ENCODE results near the gene GNB1L. TPM values are rescaled to one million over a fixed set of nuclear protein-coding genes. Genes with fewer than 3 reads are reported as not detected.

Gene GNB1L
- total and polyA plus RNA-seq, 2 donors (not counting 1 experiment from before 2014, with no cell fraction given) = 6.6 to 12.1 TPM

- ATAC-seq (ENCODE audit: low read depth) = no peak
- Histone ChIP-seq H3K9me3 (ENCODE audit: control extremely low read depth in 1 of 3, control insufficient read depth in 2 of 3, insufficient read depth in 1 of 3, low read length in 2 of 3) (no peaks in the 10 kb centered on the region), H3K9ac (ENCODE audit: low read length) (no peak overlapping the region), H3K4me2 (replicated peaks; ENCODE audit: low read depth, low read length, poor library complexity, severe bottlenecking) (no peak overlapping the region), H3K4me3 (ENCODE audit: control extremely low read depth in 1 of 5, extremely low read depth in 1 of 5, insufficient read depth in 1 of 5, low read depth in 2 of 5, low read length in 4 of 5) (no peak overlapping the region), H3K27ac (ENCODE audit: low read length in 2 of 2) (no peak overlapping the region), H3K79me2 (ENCODE audit: control insufficient read depth, insufficient read depth, low read length) (no peaks in the 10 kb centered on the region), H3K36me3 (replicated peaks in 1 of 2; ENCODE audit: control extremely low read depth in 1 of 2, control insufficient read depth in 1 of 2, extremely low read depth in 1 of 2, insufficient read depth in 2 of 2, low read length in 1 of 2) (peaks cover 0 to 11% of the 10 kb centered on the region in 2 experiments), H3K27me3 (replicated peaks in 1 of 4; ENCODE audit: control extremely low read depth in 1 of 4, control insufficient read depth in 3 of 4, insufficient read depth in 4 of 4, low read length in 3 of 4) (no peaks in the 10 kb centered on the region), H3K4me1 (ENCODE audit: control insufficient read depth in 2 of 2, insufficient read depth in 2 of 2, low read length in 2 of 2) (no peaks in the 10 kb centered on the region), H4K20me1 (ENCODE audit: control insufficient read depth, insufficient read depth, low read length, poor library complexity, severe bottlenecking) (no peaks in the 10 kb centered on the region), H2AFZ (ENCODE audit: insufficient read depth, low read depth, low read length, poor library complexity, severe bottlenecking) (no peak overlapping the region)
- H3K27me3 Mint-ChIP-seq = no peaks in the 10 kb centered on the region
- DNase-seq = no peak
- no peak overlapping the region for H3K27ac Mint-ChIP-seq
- H3K9me3 Mint-ChIP-seq (ENCODE audit: insufficient read depth) = no peaks in the 10 kb centered on the region
- no peak overlapping the region for H3K4me3 Mint-ChIP-seq
- intact Hi-C loops (cut with micrococcal nuclease) = no loop called here
- WGBS (ENCODE audit: insufficient coverage) = 95% methylated on average over 10 of the region's 14 CpGs
- no peaks in the 10 kb centered on the region for H3K4me1 Mint-ChIP-seq
- ChIA-PET CTCF (no interaction called here), POLR2A (no interaction called here)
- TF ChIP-seq CTCF (IDR thresholded peaks at IDR 0.05) (no peak), EZH2 (IDR thresholded peaks at IDR 0.05; ENCODE audit: borderline replicate concordance, insufficient read depth, low read depth, low read length, poor library complexity, severe bottlenecking) (no peak)
These were observed 38.1 kb downstream of the GNB1L start for GRCh38 chr22:19816372-19817119.

GRCh38 chr22:19815823-19816290, 38.8 kb downstream of the GNB1L start:
- H3K9me3 ChIP-seq (ENCODE audit: control extremely low read depth in 1 of 3, control insufficient read depth in 2 of 3, insufficient read depth in 1 of 3, low read length in 2 of 3) = no peaks in the 10 kb centered on the region
- H3K36me3 ChIP-seq (replicated peaks in 1 of 2; ENCODE audit: control extremely low read depth in 1 of 2, control insufficient read depth in 1 of 2, extremely low read depth in 1 of 2, insufficient read depth in 2 of 2, low read length in 1 of 2) = peaks cover 0 to 8% of the 10 kb centered on the region in 2 experiments
- H3K27ac ChIP-seq (ENCODE audit: low read length in 2 of 2) = no peak overlapping the region
- intact Hi-C loops (cut with micrococcal nuclease) = no loop called here
- no peaks in the 10 kb centered on the region for H3K27me3 Mint-ChIP-seq
- ChIA-PET POLR2A (no interaction called here), CTCF (no interaction called here)
- ATAC-seq (ENCODE audit: low read depth) = no peak
- DNase-seq = no peak
- no peaks in the 10 kb centered on the region for H3K27me3 ChIP-seq (replicated peaks in 1 of 4; ENCODE audit: control extremely low read depth in 1 of 4, control insufficient read depth in 3 of 4, insufficient read depth in 4 of 4, low read length in 3 of 4)
- no peak overlapping the region for H3K4me2 ChIP-seq (replicated peaks; ENCODE audit: low read depth, low read length, poor library complexity, severe bottlenecking)
- H3K4me1 Mint-ChIP-seq = no peaks in the 10 kb centered on the region
- 92% methylated on average over 16 of the region's 16 CpGs for WGBS (ENCODE audit: insufficient coverage)
- H3K4me1 ChIP-seq (ENCODE audit: control insufficient read depth in 2 of 2, insufficient read depth in 2 of 2, low read length in 2 of 2) = no peaks in the 10 kb centered on the region
- H3K79me2 ChIP-seq (ENCODE audit: control insufficient read depth, insufficient read depth, low read length) = no peaks in the 10 kb centered on the region
- no peak overlapping the region for H3K4me3 Mint-ChIP-seq
- no peak overlapping the region for H3K9ac ChIP-seq (ENCODE audit: low read length)
- TF ChIP-seq EZH2 (IDR thresholded peaks at IDR 0.05; ENCODE audit: borderline replicate concordance, insufficient read depth, low read depth, low read length, poor library complexity, severe bottlenecking) = no peak
- no peaks in the 10 kb centered on the region for H4K20me1 ChIP-seq (ENCODE audit: control insufficient read depth, insufficient read depth, low read length, poor library complexity, severe bottlenecking)
- H2AFZ ChIP-seq (ENCODE audit: insufficient read depth, low read depth, low read length, poor library complexity, severe bottlenecking) = no peak overlapping the region
- H3K9me3 Mint-ChIP-seq (ENCODE audit: insufficient read depth) = no peaks in the 10 kb centered on the region
- H3K27ac Mint-ChIP-seq = no peak overlapping the region
- H3K4me3 ChIP-seq (ENCODE audit: control extremely low read depth in 1 of 5, extremely low read depth in 1 of 5, insufficient read depth in 1 of 5, low read depth in 2 of 5, low read length in 4 of 5) = no peak overlapping the region

Data from B cell (primary cell).